ENCODE data around the gene FGF12.

Gene FGF12

DNA sequence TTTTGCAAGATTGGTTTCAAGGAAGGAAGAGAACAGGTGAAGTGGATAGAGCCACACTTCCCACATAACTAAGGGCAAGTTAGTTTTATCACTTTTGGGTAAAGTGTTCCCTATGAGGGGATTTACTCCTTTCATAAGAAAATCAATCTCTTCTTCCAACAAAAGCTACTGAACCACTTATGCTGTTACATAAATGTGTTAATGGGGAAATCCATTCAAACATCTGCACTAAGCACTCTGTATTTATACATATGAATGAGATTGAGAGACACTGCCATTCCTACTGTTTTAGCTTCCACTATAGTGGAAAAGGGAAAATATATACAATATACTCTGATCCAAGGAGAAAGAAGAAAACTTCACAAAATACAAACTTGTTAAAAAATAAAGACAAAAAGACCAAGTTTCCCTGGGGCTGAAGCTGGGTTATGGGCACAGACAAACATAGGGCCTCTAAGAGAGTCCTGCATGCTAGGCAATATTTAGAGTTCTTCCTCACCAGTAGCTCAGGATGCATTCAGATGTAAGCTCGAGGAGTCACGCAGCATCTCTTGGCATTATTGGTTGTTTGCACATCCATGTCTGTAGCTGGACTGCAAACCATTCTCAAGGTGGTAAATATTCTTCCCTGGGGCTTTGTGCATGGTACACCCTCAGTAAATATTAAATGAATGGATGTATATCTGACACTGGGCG, 454.2 kb downstream of the FGF12 start:
- DNase-seq: no peak
- H3K4me3 ChIP-seq (ENCODE audit: low read depth, low read length): no peak overlapping the region
- TF ChIP-seq CTCF (IDR thresholded peaks at IDR 0.05; ENCODE audit: low read depth, low read length): no peak

DNA sequence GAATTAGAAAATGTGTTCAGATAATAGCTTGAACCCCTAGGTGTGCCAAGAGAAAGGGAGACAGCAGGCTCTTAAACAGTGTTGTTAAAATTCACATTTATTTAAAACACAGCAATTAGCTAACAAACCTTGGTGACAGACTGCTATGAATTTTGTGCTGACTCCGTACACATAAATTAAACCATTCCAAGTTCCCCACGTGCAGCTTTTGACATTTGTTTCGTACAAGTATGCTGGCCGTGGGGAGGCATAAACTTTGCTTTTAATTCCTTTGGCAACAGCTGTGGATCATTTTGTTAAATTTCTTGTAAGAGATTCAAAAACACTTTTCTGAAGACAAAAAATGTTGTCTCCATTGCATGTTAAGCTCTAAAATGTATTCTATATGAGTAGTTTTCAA, 465.3 kb downstream of the FGF12 start:
- Histone ChIP-seq H3K36me3 (no peaks in the 10 kb centered on the region), H3K4me3 (ENCODE audit: low read depth, low read length) (no peak overlapping the region), H3K9me3 (no peaks in the 10 kb centered on the region), H3K27me3 (no peaks in the 10 kb centered on the region), H3K4me1 (no peaks in the 10 kb centered on the region)
- no peak for TF ChIP-seq CTCF (IDR thresholded peaks at IDR 0.05; ENCODE audit: low read depth, low read length)
- DNase-seq: no peak

More for the DNA sequence above, 454.2 kb downstream of the FGF12 start:
- Histone ChIP-seq H3K27me3 (no peaks in the 10 kb centered on the region), H3K4me1 (no peaks in the 10 kb centered on the region), H3K9me3 (no peaks in the 10 kb centered on the region), H3K36me3 (no peaks in the 10 kb centered on the region)

DNA sequence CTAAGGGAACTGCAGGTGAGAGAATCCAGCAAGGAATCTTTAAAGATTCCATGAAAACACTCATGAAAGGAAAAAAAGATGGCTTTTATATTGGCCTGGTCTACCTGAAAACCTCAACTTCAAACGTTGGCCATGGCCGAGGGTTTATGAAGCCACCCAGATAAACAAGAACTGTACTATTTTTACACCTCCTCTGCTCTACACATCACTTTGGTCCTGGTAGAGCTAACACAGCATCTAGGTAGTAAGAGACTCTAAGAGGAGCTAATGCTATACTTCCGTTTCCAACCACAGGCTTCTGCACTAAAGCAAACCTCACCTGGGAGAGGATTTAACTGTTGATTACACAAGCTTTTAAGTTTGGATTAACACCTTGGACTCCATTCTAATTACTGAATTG, 466.2 kb downstream of the FGF12 start:
- Histone ChIP-seq H3K36me3 (no peaks in the 10 kb centered on the region), H3K9me3 (no peaks in the 10 kb centered on the region), H3K4me1 (no peaks in the 10 kb centered on the region), H3K27me3 (no peaks in the 10 kb centered on the region), H3K4me3 (ENCODE audit: low read depth, low read length) (no peak overlapping the region)
- DNase-seq: no peak
- no peak for TF ChIP-seq CTCF (IDR thresholded peaks at IDR 0.05; ENCODE audit: low read depth, low read length)

DNA sequence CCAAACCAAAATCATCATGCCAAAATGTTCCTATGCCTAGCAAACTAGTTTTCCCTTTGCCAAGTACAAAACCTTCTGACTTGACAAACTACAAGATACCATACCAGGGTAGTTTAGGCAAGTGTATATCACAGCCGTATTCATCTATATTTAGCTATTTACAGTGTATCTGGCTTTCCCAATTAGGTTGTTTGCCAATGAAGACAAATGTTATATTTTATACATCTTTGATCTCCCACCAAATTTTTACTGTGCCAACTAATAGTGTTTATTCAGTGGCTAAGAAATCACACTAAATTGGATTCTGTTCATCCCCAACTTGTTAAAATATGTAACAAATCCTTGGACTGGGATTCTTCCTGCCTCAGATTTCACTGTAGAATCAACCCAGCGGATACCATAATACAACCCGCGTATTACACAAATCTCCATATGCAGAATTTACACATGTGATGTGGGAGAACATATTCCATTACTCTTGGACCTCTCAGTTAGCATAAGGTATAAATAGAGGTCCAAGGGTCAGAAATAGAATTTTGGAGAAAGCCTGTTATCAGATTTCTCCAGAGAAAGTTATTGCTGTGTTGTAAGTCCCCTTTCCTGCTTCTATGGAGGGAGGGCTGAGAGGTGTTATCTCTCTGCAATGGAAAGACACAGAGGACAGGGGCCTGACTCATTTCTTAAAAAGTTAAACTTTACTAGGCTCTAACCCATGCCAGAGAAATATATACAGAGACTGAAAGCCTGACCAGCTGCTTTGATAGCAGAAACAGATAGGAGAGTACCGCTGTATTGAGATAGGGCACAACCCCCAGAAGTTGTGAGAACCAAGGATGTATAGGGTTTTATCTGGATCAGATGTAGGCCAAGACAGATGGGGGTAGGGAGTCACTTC, 467.0 kb downstream of the FGF12 start:
- TF ChIP-seq CTCF (IDR thresholded peaks at IDR 0.05; ENCODE audit: low read depth, low read length): no peak
- H3K27me3 ChIP-seq: no peaks in the 10 kb centered on the region
- H3K4me3 ChIP-seq (ENCODE audit: low read depth, low read length): no peak overlapping the region
- H3K36me3 ChIP-seq: no peaks in the 10 kb centered on the region
- no peaks in the 10 kb centered on the region for H3K4me1 ChIP-seq
- no peak for DNase-seq
- no peaks in the 10 kb centered on the region for H3K9me3 ChIP-seq

DNA sequence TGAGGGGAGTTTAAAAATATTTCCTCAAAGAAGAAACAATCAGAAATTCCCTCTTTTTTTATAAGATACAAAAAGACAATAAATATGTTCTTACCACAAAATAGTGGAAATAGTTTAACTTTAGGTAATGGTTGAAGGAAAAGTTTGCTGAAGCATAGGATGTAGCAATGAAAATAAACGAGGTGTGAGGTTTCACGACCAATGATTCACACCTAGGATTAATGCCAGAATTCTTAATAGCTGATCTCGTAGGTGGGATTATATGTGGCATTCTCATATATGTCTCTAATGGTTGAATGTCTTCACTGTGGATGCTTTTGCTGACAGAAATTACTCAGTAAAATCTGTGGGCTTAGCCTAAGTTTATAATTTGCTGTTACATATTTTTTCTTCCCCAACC, 467.7 kb downstream of the FGF12 start:
- TF ChIP-seq CTCF (IDR thresholded peaks at IDR 0.05; ENCODE audit: low read depth, low read length): no peak
- H3K27me3 ChIP-seq: no peaks in the 10 kb centered on the region

DNA sequence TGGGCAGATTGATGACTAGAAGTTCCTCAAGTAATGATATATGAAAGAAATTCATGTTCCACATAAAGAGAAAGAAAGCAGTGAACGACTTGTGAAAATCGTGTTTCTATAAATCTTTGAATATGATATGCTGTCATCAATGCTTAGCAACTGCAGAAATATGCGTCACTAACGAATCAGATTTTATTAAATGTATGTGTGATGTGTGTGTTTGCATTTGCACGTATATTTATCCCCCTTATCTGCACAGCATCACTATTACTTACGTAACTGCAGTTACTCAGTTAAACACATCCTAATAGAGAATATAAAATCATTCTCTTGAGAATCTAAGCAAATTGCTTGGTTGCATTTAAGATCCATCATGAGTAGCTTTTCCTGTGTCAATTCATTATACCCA, 468.6 kb downstream of the FGF12 start:
- no peak for DNase-seq
- no peaks in the 10 kb centered on the region for H3K36me3 ChIP-seq
- TF ChIP-seq CTCF (IDR thresholded peaks at IDR 0.05; ENCODE audit: low read depth, low read length): no peak
- H3K4me1 ChIP-seq: no peaks in the 10 kb centered on the region
- H3K4me3 ChIP-seq (ENCODE audit: low read depth, low read length): no peak overlapping the region
- H3K27me3 ChIP-seq: no peaks in the 10 kb centered on the region
- H3K9me3 ChIP-seq: no peaks in the 10 kb centered on the region

More for the DNA sequence above, 467.7 kb downstream of the FGF12 start:
- H3K4me3 ChIP-seq (ENCODE audit: low read depth, low read length): no peak overlapping the region
- H3K4me1 ChIP-seq: no peaks in the 10 kb centered on the region
- H3K9me3 ChIP-seq: no peaks in the 10 kb centered on the region
- H3K36me3 ChIP-seq: no peaks in the 10 kb centered on the region
- DNase-seq: no peak
